HCT116 (cell line): ENCODE measurements around the gene PLB1. TPM values are rescaled to one million over a fixed set of nuclear protein-coding genes. Genes with fewer than 3 reads are reported as not detected.

Experiments used
- ATAC-seq: fragments of 200-7000 bp; cut with Tn5 transposase; 2 replicates; pipeline ENCODE4 v1.9.1; 2020; ENCODE audit warnings: mild to moderate bottlenecking, moderate library complexity
- BruUV-seq: library from RNA; stranded (reverse); fragments of 400-500 nt; replicated peaks from 2 replicates; lab custom pipeline; 2021; lab: Mats Ljungman, UMichigan
- CTCF ChIA-PET: fragments of 300-600 bp; sonication (Branson Sonifier 250); formaldehyde crosslinking; loops from one replicate; lab custom pipeline; 2021; ENCODE audit warnings: antibody characterized with exemption; lab: Charles Lee
- POLR2A ChIA-PET: fragments of 300-600, 350-600 bp; sonication (Branson Sonifier 250); formaldehyde crosslinking; loops from one replicate; lab custom pipeline; 2021; ENCODE audit warnings: antibody characterized with exemption; lab: Charles Lee
- RAD21 ChIA-PET, 2 experiments: fragments of 300-600 bp; sonication (Branson Sonifier 250); formaldehyde crosslinking; loops; one replicate each; lab custom pipeline; 2023; ENCODE audit warnings: low total read pairs in 2 of 2; ENCODE audit not compliant: uncharacterized antibody in 2 of 2, unreplicated experiment in 2 of 2, low non-redundant PET in 1 of 2; lab: Charles Lee
- DNase-seq: peaks from one replicate; pipeline ENCODE4 v3.0.0-alpha.2; 2010; ENCODE audit warnings: low read depth, low spot score
- H2AFZ ChIP-seq: fragments of 200-600 bp; shearing (Covaris generic), sonication (generic); 2 replicates; pipeline ENCODE4 v1.6.1; 2017; ENCODE audit warnings: low read depth, mixed run types, mixed read lengths, antibody characterized with exemption, low read length; ENCODE audit not compliant: poor library complexity, severe bottlenecking
- H3K27ac ChIP-seq: 2 replicates; pipeline ENCODE4 v1.5.1; 2012; ENCODE audit warnings: low read depth, low read length
- H3K27me3 ChIP-seq: fragments of 200-600 bp; sonication (generic); 2 replicates; pipeline ENCODE4 v1.6.1; 2016; ENCODE audit warnings: mixed run types, low read length, mixed read lengths; ENCODE audit not compliant: insufficient read depth
- H3K36me3 ChIP-seq, 2 experiments: fragments of 200-500 bp in 1 of 2; fragments of 200-600 bp in 1 of 2; sonication (Bioruptor generic) in 1 of 2; sonication (generic) in 1 of 2; 2 replicates each; pipeline versions ENCODE4 v1.5.1 to v1.6.1; 2014 to 2016; ENCODE audit warnings: low read length in 2 of 2, inconsistent platforms in 1 of 2, mixed read lengths in 1 of 2, mixed run types in 1 of 2; ENCODE audit not compliant: insufficient read depth in 2 of 2, control insufficient read depth in 1 of 2
- H3K4me1 ChIP-seq, 2 experiments: fragments of 200-600 bp in 1 of 2; sonication (generic) in 1 of 2; 2 replicates each; pipeline versions ENCODE4 v1.5.1 to v1.6.1; 2012 to 2017; ENCODE audit warnings: low read length in 2 of 2, inconsistent platforms in 1 of 2, mild to moderate bottlenecking in 1 of 2, mixed read lengths in 1 of 2, mixed run types in 1 of 2, moderate library complexity in 1 of 2; ENCODE audit not compliant: insufficient read depth in 2 of 2, control insufficient read depth in 1 of 2
- H3K4me2 ChIP-seq: fragments of 200-600 bp; sonication (generic); 2 replicates; pipeline ENCODE4 v1.6.1; 2017; ENCODE audit warnings: mixed run types, low read length, mixed read lengths
- H3K4me3 ChIP-seq, 2 experiments: fragments of 200-600 bp in 1 of 2; sonication (generic) in 1 of 2; replicated peaks in 1 of 2; 2 replicates each; pipeline ENCODE4 v1.5.1; 2011 to 2016; ENCODE audit warnings: low read length in 2 of 2, control low read depth in 1 of 2, low read depth in 1 of 2, mild to moderate bottlenecking in 1 of 2, mixed read lengths in 1 of 2, mixed run types in 1 of 2
- H3K79me2 ChIP-seq: fragments of 200-600 bp; sonication (generic); 2 replicates; pipeline ENCODE4 v1.6.1; 2017; ENCODE audit warnings: mild to moderate bottlenecking, mixed run types, low read length, moderate library complexity, mixed read lengths; ENCODE audit not compliant: insufficient read depth
- H3K9ac ChIP-seq: fragments of 200-600 bp; sonication (generic); 2 replicates; pipeline ENCODE4 v1.6.1; 2016; ENCODE audit warnings: low read length, mixed read lengths
- H3K9me2 ChIP-seq: fragments of 200-600 bp; sonication (generic), shearing (Covaris generic); 2 replicates; pipeline ENCODE4 v1.6.1; 2017; ENCODE audit warnings: mixed run types, mild to moderate bottlenecking, moderate library complexity; ENCODE audit not compliant: insufficient read depth
- H3K9me3 ChIP-seq, 2 experiments: fragments of 200-500 bp in 1 of 2; fragments of 200-600 bp in 1 of 2; sonication (Bioruptor generic) in 1 of 2; sonication (generic) in 1 of 2; 2 replicates each; pipeline ENCODE4 v1.6.1; 2014 to 2017; ENCODE audit warnings: low read length in 2 of 2, mixed read lengths in 2 of 2, inconsistent platforms in 1 of 2, low read depth in 1 of 2, mild to moderate bottlenecking in 1 of 2, mixed run types in 1 of 2, moderate library complexity in 1 of 2; ENCODE audit not compliant: control insufficient read depth in 1 of 2, insufficient read depth in 1 of 2
- H4K20me1 ChIP-seq: fragments of 200-600 bp; sonication (generic), shearing (Covaris generic); 2 replicates; pipeline ENCODE4 v1.6.1; 2017; ENCODE audit warnings: mixed run types, mild to moderate bottlenecking, moderate library complexity; ENCODE audit not compliant: insufficient read depth
- CBX3 ChIP-seq: IDR thresholded peaks from 2 replicates; pipeline ENCODE4 v1.6.1; 2012; ENCODE audit warnings: low read depth
- CEBPB ChIP-seq: IDR thresholded peaks from 2 replicates; pipeline ENCODE4 v1.6.1; 2012; ENCODE audit warnings: low read depth
- EGR1 ChIP-seq: IDR thresholded peaks from 2 replicates; pipeline ENCODE4 v1.6.1; 2012; ENCODE audit warnings: low read depth
- ELF1 ChIP-seq: IDR thresholded peaks from 2 replicates; pipeline ENCODE4 v1.6.1; 2012; ENCODE audit warnings: low read depth, borderline replicate concordance
- EZH2 ChIP-seq: fragments of 200-600 bp; sonication (generic); IDR thresholded peaks from 2 replicates; pipeline ENCODE4 v1.6.1; 2017; ENCODE audit warnings: antibody characterized with exemption, mixed run types
- EZH2phosphoT487 ChIP-seq: fragments of 200-600 bp; IDR thresholded peaks from 2 replicates; pipeline ENCODE4 v1.6.1; 2018; ENCODE audit warnings: antibody characterized with exemption, borderline replicate concordance
- JUND ChIP-seq: IDR thresholded peaks from 2 replicates; pipeline ENCODE4 v1.6.1; 2012
- POLR2A ChIP-seq: IDR thresholded peaks from 2 replicates; pipeline ENCODE4 v1.7.0; 2011; ENCODE audit warnings: borderline replicate concordance; ENCODE audit not compliant: insufficient read depth, insufficient read length; ENCODE audit errors: extremely low read depth
- POLR2AphosphoS5 ChIP-seq: IDR thresholded peaks from 2 replicates; pipeline ENCODE4 v1.6.1; 2011; ENCODE audit warnings: mild to moderate bottlenecking, low read depth, low read length, moderate library complexity
- SIN3A ChIP-seq: IDR thresholded peaks from 2 replicates; pipeline ENCODE4 v1.6.1; 2012; ENCODE audit warnings: low read depth
- SP1 ChIP-seq: IDR thresholded peaks from 2 replicates; pipeline ENCODE4 v1.6.1; 2012; ENCODE audit warnings: low read depth
- SRF ChIP-seq: IDR thresholded peaks from 2 replicates; pipeline ENCODE4 v1.6.1; 2012; ENCODE audit warnings: low read depth
- TCF7L2 ChIP-seq: IDR thresholded peaks from 2 replicates; pipeline ENCODE4 v1.7.0; 2011; ENCODE audit warnings: borderline replicate concordance, inconsistent platforms; ENCODE audit not compliant: insufficient read depth, insufficient read length; ENCODE audit errors: extremely low read depth
- ZFX ChIP-seq: fragments of 450-650 bp; IDR thresholded peaks from 2 replicates; pipeline ENCODE4 v1.6.1; 2017
- ZNF274 ChIP-seq: fragments of 200-500 bp; sonication (Bioruptor generic); IDR thresholded peaks from 2 replicates; pipeline ENCODE4 v1.6.1; 2014; ENCODE audit warnings: mild to moderate bottlenecking, low read depth, low read length, inconsistent platforms
- intact Hi-C: fragments of 100-400 bp; cut with micrococcal nuclease; formaldehyde crosslinking; loops from 2 replicates; pipeline ENCODE4 v1.10.0; 2022
- total RNA-seq: library from RNA; stranded (reverse); gene quantifications from one replicate; pipeline ENCODE4 v1.2.1, GENCODE V29; 2021; ENCODE audit not compliant: unreplicated experiment
- TF ChIP-seq, protein P1 (sequence below): IDR thresholded peaks from 2 replicates; pipeline ENCODE4 v1.6.1; 2012; ENCODE audit warnings: low read depth
- TF ChIP-seq, protein P2 (sequence below), 3 experiments: fragments of 200-600 bp in 1 of 3; sonication (generic) in 1 of 3; IDR thresholded peaks in 2 of 3; conservative IDR thresholded peaks in 1 of 3; 2 replicates each; pipeline ENCODE4 v1.5.1; 2012 to 2017; ENCODE audit warnings: low read depth in 2 of 3, low read length in 2 of 3, antibody characterized with exemption in 1 of 3, borderline replicate concordance in 1 of 3, control low read depth in 1 of 3, mild to moderate bottlenecking in 1 of 3, mixed read lengths in 1 of 3, mixed run types in 1 of 3, moderate library complexity in 1 of 3; ENCODE audit not compliant: insufficient read depth in 1 of 3
- TF ChIP-seq, protein P3 (sequence below): IDR thresholded peaks from 2 replicates; pipeline ENCODE4 v1.6.1; 2012
- TF ChIP-seq, protein P4 (sequence below): IDR thresholded peaks from 2 replicates; pipeline ENCODE4 v1.6.1; 2011; ENCODE audit warnings: mild to moderate bottlenecking, low read length, moderate library complexity; ENCODE audit not compliant: insufficient replicate concordance; ENCODE audit errors: extremely low read depth
- TF ChIP-seq, protein P5 (sequence below): IDR thresholded peaks from 2 replicates; pipeline ENCODE4 v1.6.1; 2012

PLB1 gene
- total RNA-seq, 1 experiment from 2014 or later = 0.49 TPM

DNA sequence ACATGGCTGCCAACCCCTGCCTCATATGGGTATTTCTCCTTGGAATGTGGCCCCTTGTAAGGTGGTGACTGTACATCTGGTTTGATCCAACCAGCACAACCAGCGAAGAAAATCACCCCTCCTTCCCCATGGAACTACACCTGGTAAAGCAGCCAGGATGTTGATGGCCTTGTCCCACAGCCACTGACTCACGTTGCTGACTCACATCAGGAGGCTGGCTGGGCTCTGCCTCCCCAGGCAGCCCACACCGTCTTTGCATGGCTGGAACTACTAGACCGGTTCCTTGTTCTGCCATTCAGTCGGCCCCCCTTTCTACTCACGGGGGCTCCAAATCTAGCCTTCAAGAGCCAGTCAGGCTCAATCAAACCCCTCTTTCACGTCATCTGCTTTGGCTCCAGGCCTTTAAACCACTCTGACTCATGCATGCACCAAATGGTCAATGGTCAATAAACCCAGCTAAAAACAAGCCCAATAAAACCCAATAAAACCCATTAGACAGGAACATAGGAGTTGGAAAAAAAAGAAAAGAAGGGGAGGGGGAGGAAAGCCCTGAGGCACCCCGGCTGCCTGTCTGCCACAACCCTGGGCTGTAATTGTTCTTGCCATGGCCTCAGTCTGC lies 114.8 kb downstream of the PLB1 start:
- H3K9me3 ChIP-seq = no peaks in the 10 kb centered on the region
- intact Hi-C loops = no loop called here
- H3K4me2 ChIP-seq = peak overlapping the region; percentile 76
- ChIA-PET CTCF (interaction anchor here (0.9 to 1.1 kb wide), 2 partner anchors 10 to 16 kb away, joined by 3 to 6 read pairs; no protein-coding TSS in a partner anchor), POLR2A (interaction anchor here (1.1 to 2.1 kb wide), 2 partner anchors 11 to 16 kb away, joined by 3 to 6 read pairs; no protein-coding TSS in a partner anchor), RAD21 (no interaction called here)
- peak overlapping the region; percentile 91 for H2AFZ ChIP-seq
- no peaks in the 10 kb centered on the region for H3K36me3 ChIP-seq
- no peaks in the 10 kb centered on the region for H3K79me2 ChIP-seq
- H3K9me2 ChIP-seq = no peaks in the 10 kb centered on the region
- peak overlapping the region; percentile 21 for H3K27ac ChIP-seq
- 0 out of 2 replicates have a peak overlapping the region, but pooled peaks have one; percentile 18 for H3K9ac ChIP-seq
- peaks cover 14 to 38% of the 10 kb centered on the region in 2 experiments for H3K4me1 ChIP-seq
- peak; percentile 97 for ATAC-seq
- no TSS peak for BruUV-seq
- no peaks in the 10 kb centered on the region for H4K20me1 ChIP-seq
- peak overlapping the region in 1 of 2 experiments; percentile 42; a peak in 2 of 4 replicates for H3K4me3 ChIP-seq
- H3K27me3 ChIP-seq = no peaks in the 10 kb centered on the region
- peak; percentile 86 for DNase-seq
- peak; percentile 74 for TF ChIP-seq TCF7L2
- TF ChIP-seq, protein P1, sequence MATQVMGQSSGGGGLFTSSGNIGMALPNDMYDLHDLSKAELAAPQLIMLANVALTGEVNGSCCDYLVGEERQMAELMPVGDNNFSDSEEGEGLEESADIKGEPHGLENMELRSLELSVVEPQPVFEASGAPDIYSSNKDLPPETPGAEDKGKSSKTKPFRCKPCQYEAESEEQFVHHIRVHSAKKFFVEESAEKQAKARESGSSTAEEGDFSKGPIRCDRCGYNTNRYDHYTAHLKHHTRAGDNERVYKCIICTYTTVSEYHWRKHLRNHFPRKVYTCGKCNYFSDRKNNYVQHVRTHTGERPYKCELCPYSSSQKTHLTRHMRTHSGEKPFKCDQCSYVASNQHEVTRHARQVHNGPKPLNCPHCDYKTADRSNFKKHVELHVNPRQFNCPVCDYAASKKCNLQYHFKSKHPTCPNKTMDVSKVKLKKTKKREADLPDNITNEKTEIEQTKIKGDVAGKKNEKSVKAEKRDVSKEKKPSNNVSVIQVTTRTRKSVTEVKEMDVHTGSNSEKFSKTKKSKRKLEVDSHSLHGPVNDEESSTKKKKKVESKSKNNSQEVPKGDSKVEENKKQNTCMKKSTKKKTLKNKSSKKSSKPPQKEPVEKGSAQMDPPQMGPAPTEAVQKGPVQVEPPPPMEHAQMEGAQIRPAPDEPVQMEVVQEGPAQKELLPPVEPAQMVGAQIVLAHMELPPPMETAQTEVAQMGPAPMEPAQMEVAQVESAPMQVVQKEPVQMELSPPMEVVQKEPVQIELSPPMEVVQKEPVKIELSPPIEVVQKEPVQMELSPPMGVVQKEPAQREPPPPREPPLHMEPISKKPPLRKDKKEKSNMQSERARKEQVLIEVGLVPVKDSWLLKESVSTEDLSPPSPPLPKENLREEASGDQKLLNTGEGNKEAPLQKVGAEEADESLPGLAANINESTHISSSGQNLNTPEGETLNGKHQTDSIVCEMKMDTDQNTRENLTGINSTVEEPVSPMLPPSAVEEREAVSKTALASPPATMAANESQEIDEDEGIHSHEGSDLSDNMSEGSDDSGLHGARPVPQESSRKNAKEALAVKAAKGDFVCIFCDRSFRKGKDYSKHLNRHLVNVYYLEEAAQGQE = no peak
- TF ChIP-seq, protein P2, sequence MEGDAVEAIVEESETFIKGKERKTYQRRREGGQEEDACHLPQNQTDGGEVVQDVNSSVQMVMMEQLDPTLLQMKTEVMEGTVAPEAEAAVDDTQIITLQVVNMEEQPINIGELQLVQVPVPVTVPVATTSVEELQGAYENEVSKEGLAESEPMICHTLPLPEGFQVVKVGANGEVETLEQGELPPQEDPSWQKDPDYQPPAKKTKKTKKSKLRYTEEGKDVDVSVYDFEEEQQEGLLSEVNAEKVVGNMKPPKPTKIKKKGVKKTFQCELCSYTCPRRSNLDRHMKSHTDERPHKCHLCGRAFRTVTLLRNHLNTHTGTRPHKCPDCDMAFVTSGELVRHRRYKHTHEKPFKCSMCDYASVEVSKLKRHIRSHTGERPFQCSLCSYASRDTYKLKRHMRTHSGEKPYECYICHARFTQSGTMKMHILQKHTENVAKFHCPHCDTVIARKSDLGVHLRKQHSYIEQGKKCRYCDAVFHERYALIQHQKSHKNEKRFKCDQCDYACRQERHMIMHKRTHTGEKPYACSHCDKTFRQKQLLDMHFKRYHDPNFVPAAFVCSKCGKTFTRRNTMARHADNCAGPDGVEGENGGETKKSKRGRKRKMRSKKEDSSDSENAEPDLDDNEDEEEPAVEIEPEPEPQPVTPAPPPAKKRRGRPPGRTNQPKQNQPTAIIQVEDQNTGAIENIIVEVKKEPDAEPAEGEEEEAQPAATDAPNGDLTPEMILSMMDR (IDR thresholded peaks at IDR 0.05 in 2 of 3, conservative IDR thresholded peaks at IDR 0.05 in 1 of 3; ENCODE audit: borderline replicate concordance in 1 of 3, insufficient read depth in 1 of 3, low read depth in 2 of 3, low read length in 2 of 3) = no peak
- TF ChIP-seq, protein P3, sequence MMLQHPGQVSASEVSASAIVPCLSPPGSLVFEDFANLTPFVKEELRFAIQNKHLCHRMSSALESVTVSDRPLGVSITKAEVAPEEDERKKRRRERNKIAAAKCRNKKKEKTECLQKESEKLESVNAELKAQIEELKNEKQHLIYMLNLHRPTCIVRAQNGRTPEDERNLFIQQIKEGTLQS = no peak
- TF ChIP-seq EZH2 = no peak
- TF ChIP-seq EZH2phosphoT487 = no peak
- peak; percentile 87 for TF ChIP-seq SP1
- no peak for TF ChIP-seq SIN3A
- TF ChIP-seq ZFX = no peak
- no peak for TF ChIP-seq EGR1
- TF ChIP-seq JUND = peak; percentile 96
- TF ChIP-seq SRF = 0 out of 2 replicates have a peak, but pooled peaks have one; percentile 12
- no peak for TF ChIP-seq POLR2A
- TF ChIP-seq CEBPB = no peak
- no peak for TF ChIP-seq ZNF274
- peak; percentile 84 for TF ChIP-seq CBX3
- TF ChIP-seq, protein P4, sequence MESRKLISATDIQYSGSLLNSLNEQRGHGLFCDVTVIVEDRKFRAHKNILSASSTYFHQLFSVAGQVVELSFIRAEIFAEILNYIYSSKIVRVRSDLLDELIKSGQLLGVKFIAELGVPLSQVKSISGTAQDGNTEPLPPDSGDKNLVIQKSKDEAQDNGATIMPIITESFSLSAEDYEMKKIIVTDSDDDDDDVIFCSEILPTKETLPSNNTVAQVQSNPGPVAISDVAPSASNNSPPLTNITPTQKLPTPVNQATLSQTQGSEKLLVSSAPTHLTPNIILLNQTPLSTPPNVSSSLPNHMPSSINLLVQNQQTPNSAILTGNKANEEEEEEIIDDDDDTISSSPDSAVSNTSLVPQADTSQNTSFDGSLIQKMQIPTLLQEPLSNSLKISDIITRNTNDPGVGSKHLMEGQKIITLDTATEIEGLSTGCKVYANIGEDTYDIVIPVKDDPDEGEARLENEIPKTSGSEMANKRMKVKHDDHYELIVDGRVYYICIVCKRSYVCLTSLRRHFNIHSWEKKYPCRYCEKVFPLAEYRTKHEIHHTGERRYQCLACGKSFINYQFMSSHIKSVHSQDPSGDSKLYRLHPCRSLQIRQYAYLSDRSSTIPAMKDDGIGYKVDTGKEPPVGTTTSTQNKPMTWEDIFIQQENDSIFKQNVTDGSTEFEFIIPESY = no peak
- no peak for TF ChIP-seq ELF1
- peak; percentile 61; the same call in 1 of the 2 replicates for TF ChIP-seq POLR2AphosphoS5
- TF ChIP-seq, protein P5, sequence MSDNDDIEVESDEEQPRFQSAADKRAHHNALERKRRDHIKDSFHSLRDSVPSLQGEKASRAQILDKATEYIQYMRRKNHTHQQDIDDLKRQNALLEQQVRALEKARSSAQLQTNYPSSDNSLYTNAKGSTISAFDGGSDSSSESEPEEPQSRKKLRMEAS = peak; percentile 64
